Fibroblast of villous mesenchyme (primary cell): ENCODE data around the gene RCBTB2. TPM values are rescaled to one million over a fixed set of nuclear protein-coding genes. Genes with fewer than 3 reads are reported as not detected.
A peak's percentile ranks its signal among the peaks of the same experiment; 100 is the strongest.

Experiments used
- DNase-seq: peaks from one replicate; pipeline ENCODE4 v3.0.0-alpha.2; 2010; ENCODE audit warnings: low read depth
- H3K4me3 ChIP-seq: 2 replicates; pipeline ENCODE4 v1.5.1; 2011; ENCODE audit warnings: low read depth, mild to moderate bottlenecking, low read length
- total RNA-seq: library from RNA; depleted of rRNA; stranded (reverse); fragments of >200 nt; gene quantifications from 2 replicates; pipeline ENCODE4 v1.2.3, GENCODE V29; 2012
- TF ChIP-seq, protein P1 (sequence below): IDR thresholded peaks from 2 replicates; pipeline ENCODE4 v1.5.1; 2012; ENCODE audit warnings: low read depth, mild to moderate bottlenecking, low read length; ENCODE audit not compliant: insufficient read depth

RCBTB2 gene
- total RNA-seq, 1 donor: 11.2 TPM

DNA sequence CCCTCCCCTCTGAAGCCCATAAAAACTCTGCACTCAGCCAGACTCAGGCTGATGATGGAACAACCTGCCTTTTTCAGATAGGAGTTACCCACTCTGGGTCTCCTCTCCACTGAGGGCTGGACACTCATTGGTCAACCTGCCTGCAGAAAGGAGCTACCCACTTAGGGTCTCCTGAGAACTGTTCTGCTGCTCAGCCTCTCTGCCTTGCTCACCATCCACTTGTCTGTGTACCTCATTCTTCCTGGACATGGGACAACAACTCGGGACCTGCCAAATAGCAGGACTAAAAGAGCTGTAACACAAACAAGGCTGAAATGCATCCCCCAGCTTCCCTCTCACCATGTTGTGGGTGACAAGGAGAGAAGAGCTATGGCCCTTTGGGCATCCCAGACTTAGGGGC lies 18.4 kb upstream of the RCBTB2 start:
- H3K4me3 ChIP-seq: no peak overlapping the region
- TF ChIP-seq, protein P1, sequence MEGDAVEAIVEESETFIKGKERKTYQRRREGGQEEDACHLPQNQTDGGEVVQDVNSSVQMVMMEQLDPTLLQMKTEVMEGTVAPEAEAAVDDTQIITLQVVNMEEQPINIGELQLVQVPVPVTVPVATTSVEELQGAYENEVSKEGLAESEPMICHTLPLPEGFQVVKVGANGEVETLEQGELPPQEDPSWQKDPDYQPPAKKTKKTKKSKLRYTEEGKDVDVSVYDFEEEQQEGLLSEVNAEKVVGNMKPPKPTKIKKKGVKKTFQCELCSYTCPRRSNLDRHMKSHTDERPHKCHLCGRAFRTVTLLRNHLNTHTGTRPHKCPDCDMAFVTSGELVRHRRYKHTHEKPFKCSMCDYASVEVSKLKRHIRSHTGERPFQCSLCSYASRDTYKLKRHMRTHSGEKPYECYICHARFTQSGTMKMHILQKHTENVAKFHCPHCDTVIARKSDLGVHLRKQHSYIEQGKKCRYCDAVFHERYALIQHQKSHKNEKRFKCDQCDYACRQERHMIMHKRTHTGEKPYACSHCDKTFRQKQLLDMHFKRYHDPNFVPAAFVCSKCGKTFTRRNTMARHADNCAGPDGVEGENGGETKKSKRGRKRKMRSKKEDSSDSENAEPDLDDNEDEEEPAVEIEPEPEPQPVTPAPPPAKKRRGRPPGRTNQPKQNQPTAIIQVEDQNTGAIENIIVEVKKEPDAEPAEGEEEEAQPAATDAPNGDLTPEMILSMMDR: no peak
- DNase-seq: no peak

DNA sequence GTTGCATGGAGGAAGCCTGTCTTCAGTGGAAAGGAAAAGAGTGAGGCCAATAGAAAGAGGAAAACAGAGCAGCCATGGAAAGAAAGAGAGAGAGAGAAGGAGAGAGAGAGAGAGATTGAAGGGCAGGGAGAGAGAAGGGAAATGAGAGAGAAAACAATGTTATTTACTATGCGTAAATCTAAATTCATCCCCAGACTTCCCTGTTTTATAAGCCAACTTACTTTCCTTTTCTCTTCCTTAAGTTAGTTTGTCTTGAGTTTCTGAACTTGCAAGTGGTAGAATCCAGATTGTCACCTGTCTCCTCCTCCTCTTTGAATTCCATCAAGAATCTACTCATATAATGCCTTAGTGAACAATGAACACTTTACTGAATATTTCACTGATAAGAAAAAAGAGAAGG lies 16.8 kb upstream of the RCBTB2 start:
- DNase-seq: no peak
- TF ChIP-seq, protein P1: no peak
- no peak overlapping the region for H3K4me3 ChIP-seq

DNA sequence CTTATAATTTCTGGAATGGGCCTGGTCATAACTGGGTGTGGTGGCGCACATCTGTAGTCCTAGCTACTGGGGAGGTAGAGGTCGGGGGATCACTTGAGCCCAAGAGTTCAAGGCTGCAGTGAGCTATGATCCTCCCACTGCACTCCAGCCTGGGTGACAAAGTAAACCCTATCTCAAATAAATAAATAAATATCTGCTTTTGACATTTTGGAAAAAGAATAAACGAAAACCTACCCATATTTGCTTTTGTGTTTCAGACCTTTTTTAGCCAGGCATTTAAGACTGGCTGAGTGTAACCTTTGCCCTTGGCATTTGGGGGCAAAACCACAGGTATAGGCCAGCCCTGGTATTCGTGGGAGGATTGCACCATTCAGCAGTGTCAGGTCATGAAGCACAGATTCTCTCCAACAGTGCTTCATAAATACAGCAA lies 14.8 kb upstream of the RCBTB2 start:
- no peak overlapping the region for H3K4me3 ChIP-seq
- DNase-seq: no peak
- TF ChIP-seq, protein P1: no peak

DNA sequence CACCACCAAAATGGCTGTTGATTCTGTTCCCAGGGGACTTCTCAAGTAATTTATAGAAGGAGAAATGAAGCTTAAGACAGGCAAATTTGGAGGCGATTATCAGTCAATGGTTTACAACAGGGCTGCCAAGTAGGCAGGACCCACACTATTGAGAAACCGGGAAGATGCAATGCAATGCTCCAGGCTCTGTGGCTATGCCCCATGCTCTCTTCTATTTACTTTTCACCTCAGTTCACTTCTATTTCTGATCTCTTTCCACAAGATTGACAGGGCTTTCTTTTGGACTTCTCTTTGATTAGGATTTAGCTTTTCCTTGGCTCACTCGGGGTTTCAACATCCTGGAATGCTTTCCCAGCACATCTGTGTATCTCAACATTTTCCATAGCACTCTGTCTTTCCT lies 12.7 kb upstream of the RCBTB2 start:
- TF ChIP-seq, protein P1: no peak
- DNase-seq: no peak
- no peak overlapping the region for H3K4me3 ChIP-seq

DNA sequence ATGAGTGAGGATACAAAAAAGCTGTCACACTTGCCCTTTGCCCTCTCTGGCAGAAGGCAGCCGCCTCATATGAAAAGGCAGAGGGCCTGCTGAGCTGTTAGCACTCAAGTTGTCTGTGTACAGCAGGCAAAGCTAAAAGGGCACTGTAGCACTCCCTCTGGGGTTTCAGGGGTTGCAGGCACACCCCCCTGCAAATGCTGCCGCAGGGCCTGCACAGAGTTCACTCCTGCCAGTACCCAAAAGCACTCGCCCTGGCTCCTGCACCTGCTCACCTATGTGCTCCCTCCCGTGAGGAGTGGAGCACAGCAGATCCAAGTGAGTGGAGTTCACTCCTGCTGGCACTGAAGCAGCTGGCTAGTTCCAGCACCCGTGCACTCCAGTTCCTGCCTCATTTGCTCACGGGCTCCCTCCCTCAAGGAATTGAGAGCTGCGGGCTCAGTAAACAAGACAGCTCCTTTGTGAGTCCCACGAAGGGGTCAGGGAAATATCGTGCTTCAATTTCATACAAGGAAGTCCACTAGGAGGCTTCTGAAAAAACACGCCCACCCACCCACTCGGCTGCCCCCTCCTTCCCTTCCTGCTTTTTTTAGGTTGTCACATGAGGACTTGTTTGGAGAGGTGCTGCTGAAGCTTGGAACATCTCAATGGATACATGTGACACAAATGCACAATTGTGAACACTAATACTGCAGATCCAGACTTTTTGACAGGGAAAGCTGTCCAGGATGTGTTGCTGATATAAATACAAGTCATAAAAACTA lies 9.9 kb upstream of the RCBTB2 start:
- TF ChIP-seq, protein P1: peak; percentile 11
- H3K4me3 ChIP-seq: no peak overlapping the region
- peak; percentile 19 for DNase-seq

DNA sequence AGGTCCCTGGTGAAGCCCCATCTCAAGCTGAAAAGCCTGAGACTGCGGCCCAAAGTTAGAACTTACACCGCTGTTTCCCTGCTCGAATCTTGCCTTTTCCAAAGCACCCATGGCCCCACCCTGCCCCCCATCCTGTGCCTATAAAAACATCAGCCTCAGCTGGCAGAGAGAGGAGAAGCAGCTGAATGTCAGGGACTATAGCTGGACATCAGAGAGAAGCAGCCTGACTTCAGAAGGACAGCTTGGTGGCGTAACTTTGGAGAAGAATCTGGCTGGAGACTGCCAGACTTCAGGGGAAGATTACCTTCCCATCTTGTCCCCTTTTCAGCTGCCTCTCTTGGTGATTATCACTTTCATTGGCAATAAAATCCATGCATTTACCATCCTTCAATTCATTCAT lies 9.3 kb upstream of the RCBTB2 start:
- H3K4me3 ChIP-seq: no peak overlapping the region
- TF ChIP-seq, protein P1: no peak
- DNase-seq: no peak

DNA sequence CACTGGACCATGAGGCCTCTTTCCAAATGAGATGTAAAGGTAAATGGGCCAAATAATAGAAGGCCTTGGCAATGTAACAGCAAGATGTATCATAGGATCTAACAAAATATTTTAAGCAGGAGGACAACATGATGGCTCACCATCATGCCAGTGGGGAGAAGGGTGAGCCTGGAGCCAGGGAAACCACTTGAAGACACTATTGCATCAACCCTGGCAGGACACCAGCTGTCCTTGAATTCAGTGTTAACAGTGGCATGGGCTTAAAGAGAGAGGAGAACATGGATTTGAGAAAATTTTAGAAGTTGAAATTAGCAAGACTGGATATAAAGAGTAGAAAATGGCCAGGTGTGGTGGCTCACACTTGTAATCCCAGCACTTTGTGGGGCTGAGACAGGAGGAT lies 6.7 kb upstream of the RCBTB2 start:
- DNase-seq: no peak
- TF ChIP-seq, protein P1: no peak
- H3K4me3 ChIP-seq: no peak overlapping the region
